ENCODE measurements around the gene PHACTR1.

The PHACTR1 gene

DNA sequence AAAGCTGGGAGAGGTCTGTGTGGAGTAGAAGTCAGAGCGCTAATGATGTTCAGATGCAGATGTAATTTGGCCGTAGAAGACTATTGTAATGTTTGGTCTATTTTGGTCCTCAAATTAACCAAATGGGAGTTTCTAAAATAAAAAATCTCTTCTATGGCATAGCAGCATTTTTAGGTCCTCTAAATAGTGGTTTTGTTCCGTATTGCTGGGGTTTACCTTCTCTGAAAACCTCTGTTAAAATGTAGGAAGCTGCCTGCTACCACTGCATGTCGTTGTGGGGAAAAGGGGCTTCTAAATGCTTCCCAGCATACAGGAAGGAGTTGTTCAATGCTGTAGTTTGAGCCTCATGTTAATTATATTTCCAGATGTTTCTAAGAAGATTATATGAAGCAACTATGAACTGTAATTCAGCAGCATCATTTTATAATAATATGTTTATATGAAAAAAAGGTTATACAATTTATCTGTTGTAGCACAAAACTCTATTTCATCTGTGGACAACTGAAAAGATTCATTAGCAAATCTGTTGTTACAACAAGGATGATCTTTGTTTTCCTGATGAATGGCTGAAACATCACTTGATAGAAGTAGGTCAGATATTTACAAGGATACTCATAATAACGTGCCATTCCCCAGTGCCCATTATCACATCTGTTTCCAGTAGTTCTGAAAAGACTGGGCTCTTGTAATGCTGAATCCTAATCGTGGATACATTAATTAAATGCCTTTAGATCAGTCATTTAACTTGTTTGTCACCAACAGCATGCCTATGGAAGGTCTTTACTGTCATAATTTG lies 355.2 kb downstream of the PHACTR1 start:
- no peak for DNase-seq (ENCODE audit: low read depth)

- no peak for DNase-seq (ENCODE audit: low read depth)
Observed at GRCh38 chr6:13072686-13073347, 356.2 kb downstream of the PHACTR1 start.

DNA sequence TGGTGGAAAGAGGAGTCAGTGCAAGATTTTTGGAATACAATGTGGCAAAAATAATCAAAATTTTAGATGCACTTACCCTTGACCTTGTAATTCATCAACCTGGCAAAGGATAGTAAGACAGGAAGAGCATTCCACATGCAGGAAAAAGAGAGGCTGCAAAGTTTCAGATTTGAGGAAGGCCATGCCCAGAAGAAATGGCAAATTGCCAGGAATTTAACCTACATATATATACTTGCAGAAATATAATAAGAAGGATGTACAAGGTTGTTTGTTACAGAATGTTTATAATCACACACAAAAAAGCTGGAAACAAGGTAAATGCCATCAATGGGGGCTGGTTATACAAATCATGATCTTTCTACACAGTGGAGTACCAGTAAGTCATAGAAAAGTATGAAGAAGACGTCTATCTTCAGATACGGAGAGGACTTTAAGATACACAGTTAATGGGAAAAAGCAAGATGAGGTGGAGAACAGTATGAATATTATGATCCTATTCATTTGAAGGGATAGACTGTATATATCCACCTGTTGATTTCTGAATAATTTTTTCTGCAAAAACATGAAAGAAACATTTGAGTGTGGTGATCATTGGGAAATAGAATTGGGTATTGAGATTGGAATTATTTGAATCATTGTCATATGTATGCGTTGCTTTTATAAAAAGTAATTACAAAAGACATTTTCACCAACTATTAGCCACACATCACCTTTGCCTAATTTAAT lies 358.0 kb downstream of the PHACTR1 start:
- DNase-seq (ENCODE audit: low read depth), result no peak

GRCh38 chr6:13075141-13075845 lies 358.7 kb downstream of the PHACTR1 start:
- no peak for DNase-seq (ENCODE audit: low read depth)

GRCh38 chr6:13076575-13076974 lies 360.0 kb downstream of the PHACTR1 start:
- DNase-seq (ENCODE audit: low read depth), result no peak

- no peak for DNase-seq (ENCODE audit: low read depth)
Observed at GRCh38 chr6:13077117-13077516, 360.6 kb downstream of the PHACTR1 start.

DNA sequence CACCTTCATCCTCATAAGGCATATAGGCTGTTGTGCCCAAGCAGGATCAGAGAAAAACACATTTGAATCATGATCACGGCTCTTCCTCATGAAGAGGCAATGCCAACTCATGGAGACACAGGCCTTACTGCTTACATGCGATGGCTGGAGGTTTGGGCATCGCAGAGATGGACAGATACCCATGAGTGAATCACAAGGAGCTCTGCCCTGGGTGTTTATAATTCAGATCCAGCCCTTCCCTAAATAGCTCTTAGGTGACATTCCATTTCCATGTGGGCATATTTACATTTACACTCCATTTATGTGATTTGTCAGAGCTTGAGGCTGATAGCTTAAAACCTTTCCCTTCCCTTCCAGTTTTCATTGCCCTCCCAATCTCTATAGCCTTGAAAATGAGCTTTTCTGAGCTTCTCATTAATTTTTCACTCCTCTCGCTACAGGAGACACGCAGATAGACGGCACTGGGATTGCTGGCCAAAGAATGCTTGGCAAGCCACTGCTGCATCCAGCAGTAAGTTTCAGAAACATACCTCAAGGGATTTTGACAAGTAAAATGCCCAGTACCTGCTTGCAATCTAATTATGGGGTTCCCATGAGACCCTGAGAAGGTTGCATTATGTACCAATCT lies 362.6 kb downstream of the PHACTR1 start:
- no peak for DNase-seq (ENCODE audit: low read depth)

GRCh38 chr6:13080462-13081188 lies 364.1 kb downstream of the PHACTR1 start:
- DNase-seq (ENCODE audit: low read depth), result no peak

DNA sequence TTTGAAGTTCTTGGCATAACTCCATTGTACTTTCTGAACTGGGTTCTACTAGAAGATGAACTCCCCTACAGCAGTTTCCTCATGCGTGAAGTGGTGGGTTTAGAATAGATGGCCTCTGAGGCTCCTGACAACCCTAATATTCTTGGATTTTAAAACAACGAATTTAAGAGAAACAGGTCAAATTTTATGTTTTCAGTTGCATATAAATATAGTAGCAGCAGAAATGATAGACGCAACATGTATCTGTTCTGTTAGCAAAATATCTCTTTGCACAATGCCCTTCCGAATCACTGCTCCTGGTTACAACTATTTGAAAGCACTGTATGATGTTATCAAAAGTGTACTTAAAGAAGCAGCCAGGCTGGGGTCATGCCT lies 364.6 kb downstream of the PHACTR1 start:
- no peak for DNase-seq (ENCODE audit: low read depth)

DNA sequence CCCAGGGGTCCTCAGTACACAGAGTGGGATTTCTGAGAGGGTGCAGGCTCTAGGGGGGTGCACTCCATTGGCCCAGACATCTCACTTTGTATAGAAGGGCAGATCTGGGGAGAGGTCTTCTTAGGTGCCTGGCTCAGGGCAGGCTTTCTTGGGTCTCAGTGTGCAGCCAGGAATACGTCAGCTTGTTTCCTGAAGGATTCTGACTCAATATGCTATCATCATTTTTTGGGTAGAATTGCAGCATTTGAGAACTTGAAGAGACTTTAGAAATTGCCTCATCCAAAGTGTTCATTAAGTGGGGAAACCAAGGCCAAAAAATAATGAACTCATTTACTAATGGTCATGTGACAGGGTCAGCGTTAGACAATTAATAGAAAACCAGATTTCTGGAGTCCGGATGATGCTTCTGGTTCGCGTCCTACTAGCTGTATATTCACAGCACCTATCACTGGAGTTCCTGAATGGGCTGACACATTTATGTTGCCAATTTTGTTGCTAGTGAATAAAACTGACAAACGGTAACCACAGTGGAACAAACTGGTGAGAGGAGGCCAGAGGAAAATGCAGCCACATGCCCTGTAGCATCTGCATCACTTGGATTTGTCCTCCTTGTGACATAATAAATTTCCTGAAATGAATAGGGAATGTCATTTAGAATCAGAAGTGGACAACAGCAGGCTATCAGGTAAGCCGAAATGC lies 372.9 kb downstream of the PHACTR1 start:
- DNase-seq (ENCODE audit: low read depth), result no peak

DNA sequence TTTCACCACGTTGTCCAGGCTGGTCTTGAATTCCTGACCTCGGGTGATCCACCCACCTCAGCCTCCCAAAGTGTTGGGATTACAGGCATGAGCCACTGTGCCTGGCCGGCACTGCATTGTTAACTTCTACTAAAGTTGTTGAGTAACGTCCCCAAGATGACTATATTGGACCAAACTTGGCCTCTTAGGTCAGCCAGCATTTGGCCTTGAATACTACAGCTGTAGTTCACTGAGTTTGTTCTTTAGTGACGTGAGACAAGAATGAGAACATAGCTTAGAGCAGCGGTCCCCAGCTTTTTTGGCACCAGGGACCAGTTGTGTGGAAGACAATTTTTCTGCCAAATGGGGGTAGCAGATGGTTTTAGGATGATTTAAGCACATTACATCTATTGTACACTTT lies 374.6 kb downstream of the PHACTR1 start:
- DNase-seq (ENCODE audit: low read depth), result no peak

GRCh38 chr6:13094781-13095425 lies 378.3 kb downstream of the PHACTR1 start:
- DNase-seq (ENCODE audit: low read depth), result no peak

DNA sequence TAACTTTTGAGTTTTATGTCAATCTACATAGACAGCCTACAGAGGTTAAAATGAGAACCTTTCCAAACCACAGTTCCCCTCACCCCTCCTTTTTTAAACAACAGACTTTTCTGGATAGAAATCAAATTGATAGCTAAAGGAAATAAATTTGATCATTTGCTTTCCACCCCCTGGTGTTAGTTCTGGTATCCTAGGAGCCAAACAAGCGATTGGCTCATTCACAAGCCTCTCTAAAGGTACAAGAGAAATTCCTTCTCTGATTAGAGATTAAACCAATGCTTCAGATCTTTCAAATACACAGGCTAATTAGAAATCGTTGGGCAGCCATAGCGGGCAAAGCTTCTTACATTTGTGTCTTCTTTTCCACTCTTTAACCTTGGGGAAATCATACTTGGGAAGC lies 379.5 kb downstream of the PHACTR1 start:
- no peak for DNase-seq (ENCODE audit: low read depth)

DNA sequence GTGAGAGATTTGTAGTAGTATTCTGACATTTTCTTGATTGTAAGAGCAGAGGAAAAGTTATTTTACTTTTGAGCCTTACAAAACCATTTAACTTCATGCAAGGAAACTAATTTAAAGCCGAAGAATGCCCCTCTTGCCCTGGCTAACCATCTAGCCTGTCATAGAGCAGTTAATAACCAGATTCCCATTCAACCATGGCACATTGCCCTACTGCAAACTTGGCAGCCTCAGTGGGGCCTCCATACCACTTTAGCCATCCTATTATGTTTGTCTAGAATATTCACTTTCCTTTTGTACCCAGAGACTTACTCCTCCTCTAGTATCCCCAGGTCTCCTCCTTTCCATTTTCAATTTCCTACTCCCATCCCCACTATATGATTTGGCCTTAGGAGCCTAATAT lies 380.9 kb downstream of the PHACTR1 start:
- no peak for DNase-seq (ENCODE audit: low read depth)

DNA sequence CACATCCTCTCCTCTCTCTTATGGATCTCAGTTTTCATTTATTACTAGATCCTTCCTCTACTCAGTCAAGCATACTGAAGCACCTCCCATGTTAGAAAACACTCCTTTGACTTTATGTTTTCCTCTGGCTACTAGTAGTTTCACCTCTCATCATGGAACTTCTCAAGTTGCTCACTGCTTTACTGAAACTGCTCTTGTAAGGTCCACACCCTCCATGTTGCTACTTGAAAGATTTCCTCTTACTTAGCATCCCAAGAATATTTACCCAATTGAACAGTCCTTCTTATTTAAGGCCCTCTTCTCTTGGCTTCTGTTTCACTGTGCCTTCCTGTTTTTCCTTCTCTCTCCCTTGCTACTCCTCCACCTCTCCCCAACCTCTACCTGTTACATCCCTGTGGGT lies 381.4 kb downstream of the PHACTR1 start:
- DNase-seq (ENCODE audit: low read depth), result no peak

DNA sequence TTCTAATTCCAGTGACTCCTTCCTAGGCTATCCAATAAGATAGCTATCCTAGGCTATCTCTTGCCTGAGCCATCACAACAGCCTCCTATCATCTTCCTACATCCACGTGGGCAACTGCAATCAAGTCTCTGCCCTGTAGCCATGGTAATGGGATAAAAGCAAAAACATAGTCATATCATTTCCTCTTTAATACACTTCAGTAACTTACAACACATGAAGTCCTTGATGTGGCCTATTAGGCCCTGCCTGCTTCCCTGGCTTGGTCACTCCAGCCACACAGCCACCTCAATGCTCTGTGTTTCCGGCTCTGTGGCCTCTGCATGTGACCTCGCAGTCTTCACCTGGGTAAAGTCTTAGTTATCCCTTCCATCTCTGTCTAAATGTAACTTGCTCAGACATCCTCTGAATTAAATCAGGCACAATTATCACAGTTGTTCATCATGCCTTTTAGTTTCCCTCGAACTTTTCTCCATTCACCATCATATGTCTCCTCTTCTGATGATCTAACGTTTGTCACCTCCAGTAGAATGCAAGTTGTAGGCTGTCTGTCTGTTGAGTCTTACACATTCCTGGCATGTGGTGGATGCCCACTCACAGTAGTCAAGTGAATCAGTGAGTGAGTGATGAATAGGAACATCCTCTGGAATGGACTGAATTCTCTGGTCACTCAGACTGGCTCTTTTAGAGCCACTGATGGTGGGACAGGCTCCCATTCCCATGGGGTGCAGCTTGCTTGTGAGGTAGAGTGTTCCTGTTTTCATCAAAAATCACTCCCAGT lies 382.4 kb downstream of the PHACTR1 start:
- DNase-seq (ENCODE audit: low read depth), result no peak

DNA sequence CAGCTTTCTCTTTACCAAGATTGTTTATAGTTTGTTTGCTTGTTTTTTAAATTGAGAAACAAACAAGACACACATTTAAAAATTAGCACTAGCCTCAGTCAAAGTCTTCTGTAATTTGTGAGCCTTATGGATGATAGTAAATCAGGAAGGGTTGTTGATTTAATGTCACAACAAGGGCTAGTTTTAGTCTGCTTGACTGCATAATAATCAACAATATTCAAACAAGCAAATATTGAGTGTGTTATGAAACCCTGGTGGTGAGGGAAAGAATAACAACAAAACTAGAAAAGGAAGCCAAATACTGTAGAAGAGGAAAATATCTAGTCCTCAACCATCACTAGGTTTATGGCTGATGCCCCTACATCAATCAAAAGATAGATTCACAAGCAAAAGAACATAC lies 383.2 kb downstream of the PHACTR1 start:
- DNase-seq (ENCODE audit: low read depth), result no peak

DNA sequence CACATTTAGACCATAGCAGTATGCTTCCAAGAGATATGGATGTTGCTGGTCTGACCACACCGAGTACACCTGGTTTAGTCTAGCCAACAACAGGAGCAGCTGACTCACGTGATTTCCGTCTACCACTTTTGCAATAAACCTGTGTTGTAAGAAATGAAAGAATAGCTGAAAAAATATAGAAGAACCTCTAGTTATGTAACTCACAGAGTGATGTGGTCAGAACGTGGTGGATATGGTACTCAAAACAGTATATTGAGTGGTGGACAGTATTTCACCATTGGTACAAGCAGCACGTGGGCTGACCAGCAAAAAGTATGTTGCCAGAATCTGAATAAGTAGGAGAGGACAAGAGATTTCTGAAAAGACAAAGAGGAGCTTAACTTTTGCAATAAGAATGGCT lies 384.8 kb downstream of the PHACTR1 start:
- DNase-seq (ENCODE audit: low read depth), result no peak

DNA sequence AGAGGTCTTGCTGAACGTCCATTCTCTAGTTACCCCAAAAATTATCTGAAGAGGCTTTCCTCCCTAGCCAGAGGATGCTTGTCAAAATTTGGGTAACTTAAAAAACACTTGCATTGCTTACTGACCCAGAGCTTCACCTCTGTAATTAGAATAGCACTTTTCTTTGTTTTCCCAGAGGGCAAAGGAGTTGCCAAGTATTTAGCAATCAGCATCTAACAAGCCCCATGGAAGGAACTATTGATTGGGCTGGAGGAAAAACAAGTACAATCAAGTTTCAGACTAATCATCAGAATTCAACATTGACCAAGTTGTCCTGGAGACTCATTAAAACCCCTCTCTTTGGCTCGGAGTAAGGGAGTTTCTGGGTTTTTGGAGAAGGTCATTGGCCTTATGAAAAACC lies 385.4 kb downstream of the PHACTR1 start:
- no peak for DNase-seq (ENCODE audit: low read depth)
